Heart right ventricle (tissue), 16 donors: Measurements from ENCODE around the gene RIPK4. TPM values are rescaled to one million over a fixed set of nuclear protein-coding genes. Genes with fewer than 3 reads are reported as not detected.

ENCODE experiments used
- ATAC-seq, 8 donors: fragments of 200-7000 bp; cut with Tn5 transposase; one replicate each; pipeline ENCODE4 v1.9.1; 2020; ENCODE audit warnings: mild to moderate bottlenecking in 8 of 8, moderate library complexity in 8 of 8, moderate number of reproducible peaks in 1 of 8
- DNase-seq, 2 donors: peaks; one replicate each; pipeline ENCODE4 v3.0.0-alpha.2; 2020
- H3K27ac ChIP-seq, 10 donors: fragments of 200-600 bp; sonication (generic) in 2 of 10; one replicate each; pipeline versions ENCODE4 v1.5.0 to v1.8.0; 2020 to 2022; ENCODE audit warnings: mild to moderate bottlenecking in 3 of 10
- H3K27me3 ChIP-seq, 7 donors: fragments of 200-600 bp; one replicate each; pipeline ENCODE4 v1.8.0; 2021 to 2022; ENCODE audit warnings: mild to moderate bottlenecking in 2 of 7
- H3K36me3 ChIP-seq, 9 donors: fragments of 200-600 bp; sonication (generic) in 1 of 9; one replicate each; pipeline versions ENCODE4 v1.5.0 to v1.8.0; 2020 to 2022; ENCODE audit warnings: mild to moderate bottlenecking in 2 of 9
- H3K4me1 ChIP-seq, 9 donors: fragments of 200-600 bp; sonication (generic) in 1 of 9; one replicate each; pipeline versions ENCODE4 v1.5.0 to v1.8.0; 2020 to 2022; ENCODE audit warnings: mild to moderate bottlenecking in 4 of 9
- H3K4me3 ChIP-seq, 10 donors: fragments of 200-600 bp; sonication (generic) in 2 of 10; one replicate each; pipeline versions ENCODE4 v1.5.0 to v1.8.0; 2020 to 2022; ENCODE audit warnings: mild to moderate bottlenecking in 7 of 10, moderate library complexity in 2 of 10
- H3K9me3 ChIP-seq, 11 donors: fragments of 200-600 bp in 10 of 11; sonication (generic) in 2 of 11; one replicate each; pipeline versions ENCODE4 v1.5.0 to v1.8.0; 2013 to 2022; ENCODE audit warnings: mild to moderate bottlenecking in 2 of 11, control low read depth in 1 of 11, moderate library complexity in 1 of 11
- WGBS, 2 donors: extraction: QIAGEN DNeasy Blood & Tissue Kit; methylation state at CpG; one replicate each; pipeline ENCODE4 v1.1.7; 2013; ENCODE audit warnings: inconsistent platforms in 1 of 2; 5-methylcytosine and 5-hydroxymethylcytosine counted together
- intact Hi-C, 10 donors: fragments of 100-400 bp; cut with DNase I; formaldehyde crosslinking; loops; one replicate each; pipeline versions ENCODE4 v1.11.1 to v1.14.2; 2022
- polyA plus RNA-seq, 2 donors: library from polyadenylated mRNA; stranded (reverse); fragments of 200-250 nt; gene quantifications; one replicate each; pipeline ENCODE4 v1.2.3, GENCODE V29; 2013
- total RNA-seq, 10 donors: library from RNA; stranded (reverse); fragmentation: NEBNext Ultra II Directional in 3 of 10; extraction: Animal tissue kit (Norgen Biotek cat#: 25700) in 3 of 10; gene quantifications; one replicate each; pipeline versions ENCODE4 v1.2.1 to v1.2.4, GENCODE V29; 2021 to 2023
- TF ChIP-seq, protein P1 (sequence below), 9 donors: fragments of 200-600 bp; sonication (generic) in 2 of 9; IDR thresholded peaks; one replicate each; pipeline versions ENCODE4 v1.5.0 to v1.8.0; 2021 to 2022; ENCODE audit warnings: antibody characterized with exemption in 9 of 9, mild to moderate bottlenecking in 5 of 9, moderate library complexity in 1 of 9
- donor health status: Arrhythmogenic right ventricular cardiomyopathy.
- donor health status: ischemic (EF 13 %, LVEDD 7.1; RV severe dilation, severe dysfunction).
- donor health status: healthy with polysubstance abuse.
- donor health status: DM: no; HTN: yes; CAD: no.
- donor health status: DM: no; HTN: no; CAD: no.
- donor health status: ischemic (EF 25% LVEDD 6.9; RV normal size, moderate dysfunction).
- donor health status: ischemic (EF 25% LVEDD 5.7; RV mildly dilated, moderate dysfunction).
- donor health status: healthy.
- donor health status: DM: yes; HTN: yes; CAD: no.
- donor health status: Ischemic cardiomyopathy.
- donor health status: ischemic (EF 35%, LVEDD 5.7; RV mildly dilated, moderate dysfunction).
- donor health status: nonischemic (EF 11% LVEDD 7.7; RV severe dilation, severe dysfunction).
- donor health status: DM: yes; HTN: yes; CAD: no.
- donor health status: PGD.
- donor health status: ischemic (EF 29% LVEDD 5.4; RV normal size, mild dysfunction).
- donor health status: nonischemic (EF 23%, LVEDD 6.1; RV moderate dilation, normal function).

RIPK4 gene
- total and polyA plus RNA-seq, 12 donors, result 0.04 to 0.15 (median 0.07) TPM; not detected in 5

DNA sequence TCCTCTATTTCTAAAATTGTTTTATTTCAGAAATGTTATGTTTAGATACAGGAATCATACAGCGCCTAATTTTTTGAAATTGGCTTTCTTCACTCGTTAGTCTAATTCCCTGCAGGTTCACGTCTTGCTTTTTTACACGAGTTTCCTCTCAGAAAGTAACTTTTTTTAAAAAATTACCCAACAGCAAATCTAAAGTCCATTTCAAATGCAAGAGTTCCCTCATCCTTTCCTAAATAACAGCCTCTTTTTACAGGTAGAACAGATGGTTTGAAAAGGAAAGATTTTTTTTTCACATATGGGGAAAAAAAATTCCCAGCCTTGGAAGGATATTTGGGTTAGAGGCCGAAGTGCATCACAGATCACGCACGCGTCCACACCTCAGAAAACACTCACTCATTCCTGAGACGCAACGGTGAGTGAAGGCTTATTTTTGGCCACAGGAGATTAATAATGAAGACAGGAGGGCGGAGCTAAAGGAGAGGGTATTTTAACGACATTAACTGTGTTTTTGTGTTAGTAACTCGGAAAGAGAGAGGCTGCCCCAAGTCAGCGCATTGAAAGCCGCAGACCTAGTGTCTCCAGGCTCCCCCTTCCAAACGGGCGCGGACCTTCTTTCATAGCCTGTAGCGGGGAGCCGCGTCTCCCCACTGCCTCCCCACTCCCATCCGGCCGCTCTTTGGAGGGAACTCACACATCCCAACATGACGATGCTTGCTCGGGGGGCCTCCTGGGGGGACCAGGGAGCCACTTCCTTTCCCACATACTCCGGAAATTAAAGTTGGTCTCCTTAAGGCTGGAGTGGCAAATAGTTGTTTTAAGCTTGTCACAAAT, 969 bp upstream of the RIPK4 start:
- TF ChIP-seq, protein P1, sequence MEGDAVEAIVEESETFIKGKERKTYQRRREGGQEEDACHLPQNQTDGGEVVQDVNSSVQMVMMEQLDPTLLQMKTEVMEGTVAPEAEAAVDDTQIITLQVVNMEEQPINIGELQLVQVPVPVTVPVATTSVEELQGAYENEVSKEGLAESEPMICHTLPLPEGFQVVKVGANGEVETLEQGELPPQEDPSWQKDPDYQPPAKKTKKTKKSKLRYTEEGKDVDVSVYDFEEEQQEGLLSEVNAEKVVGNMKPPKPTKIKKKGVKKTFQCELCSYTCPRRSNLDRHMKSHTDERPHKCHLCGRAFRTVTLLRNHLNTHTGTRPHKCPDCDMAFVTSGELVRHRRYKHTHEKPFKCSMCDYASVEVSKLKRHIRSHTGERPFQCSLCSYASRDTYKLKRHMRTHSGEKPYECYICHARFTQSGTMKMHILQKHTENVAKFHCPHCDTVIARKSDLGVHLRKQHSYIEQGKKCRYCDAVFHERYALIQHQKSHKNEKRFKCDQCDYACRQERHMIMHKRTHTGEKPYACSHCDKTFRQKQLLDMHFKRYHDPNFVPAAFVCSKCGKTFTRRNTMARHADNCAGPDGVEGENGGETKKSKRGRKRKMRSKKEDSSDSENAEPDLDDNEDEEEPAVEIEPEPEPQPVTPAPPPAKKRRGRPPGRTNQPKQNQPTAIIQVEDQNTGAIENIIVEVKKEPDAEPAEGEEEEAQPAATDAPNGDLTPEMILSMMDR (IDR thresholded peaks at IDR 0.05), result no peak
- H3K27me3 ChIP-seq, result peaks cover 36 to 100% (median 100%) of the 10 kb centered on the region in 7 donors
- no peak for DNase-seq
- H3K27ac ChIP-seq, result no peak overlapping the region
- peaks cover 3 to 38% (median 26%) of the 10 kb centered on the region in 9 donors for H3K4me1 ChIP-seq
- H3K4me3 ChIP-seq, result peak overlapping the region in 5 of 10 donors; percentile 8 to 41 (median 28)
- intact Hi-C loops, result no loop called here
- ATAC-seq, result peak in 1 of 8 donors; percentile 40
- 4% methylated on average over 26 of the region's 26 CpGs for WGBS, 2 donors
- no peaks in the 10 kb centered on the region for H3K36me3 ChIP-seq
- no peaks in the 10 kb centered on the region for H3K9me3 ChIP-seq

DNA sequence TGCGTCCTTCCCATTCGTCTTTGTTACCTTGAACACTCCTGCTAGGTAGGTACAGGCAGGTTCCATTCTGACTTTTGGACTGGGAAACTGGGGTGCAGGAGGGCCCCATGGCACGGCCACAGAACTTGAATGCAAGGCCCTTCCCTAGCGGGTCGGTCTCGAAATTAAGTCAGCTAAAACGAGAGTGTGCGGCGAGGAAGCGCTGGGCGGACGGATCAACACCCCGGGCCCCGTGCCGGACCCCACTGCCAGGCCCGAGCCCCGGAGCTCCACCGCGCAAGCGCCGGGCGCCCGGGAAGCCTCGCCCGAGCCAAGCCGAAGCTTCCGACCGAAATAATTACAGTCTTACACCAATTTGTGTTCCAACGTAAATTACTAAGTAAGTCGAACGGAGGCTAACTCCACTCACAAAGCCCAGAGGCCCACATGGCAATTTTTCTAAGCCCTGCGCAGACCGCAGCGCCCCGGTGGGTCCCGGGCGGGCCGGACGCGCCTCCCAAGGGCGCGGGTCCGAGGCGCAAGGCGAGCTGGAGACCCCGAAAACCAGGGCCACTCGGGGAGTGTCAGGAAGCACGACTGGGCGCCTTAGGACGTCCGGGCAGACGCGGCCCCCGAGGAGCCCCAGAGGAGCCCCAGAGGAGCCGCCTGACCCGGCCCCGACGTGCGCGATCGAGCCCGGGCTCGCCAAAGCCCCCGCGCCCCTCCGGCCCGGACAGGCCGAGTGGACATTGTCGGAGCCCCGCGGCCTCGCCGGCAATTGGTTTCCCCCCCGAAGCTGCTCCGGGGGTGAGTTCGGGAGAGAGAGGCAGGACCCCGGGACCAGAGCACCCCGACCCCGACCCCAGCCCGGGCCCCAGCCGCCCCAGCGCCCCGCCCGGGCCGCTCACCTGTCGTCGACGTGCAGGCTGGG, 624 bp downstream of the RIPK4 start:
- Histone ChIP-seq H3K27ac (no peak overlapping the region), H3K27me3 (peaks cover 38 to 100% (median 100%) of the 10 kb centered on the region in 7 donors), H3K4me3 (peak overlapping the region in 6 of 10 donors; percentile 13 to 41 (median 24)), H3K36me3 (no peaks in the 10 kb centered on the region), H3K9me3 (no peaks in the 10 kb centered on the region), H3K4me1 (peaks cover 6 to 53% (median 35%) of the 10 kb centered on the region in 9 donors)
- WGBS, 2 donors, result 8 to 9% methylated on average over 81 to 88 of the region's 88 CpGs
- DNase-seq (no peak), ATAC-seq (no peak)
- TF ChIP-seq, protein P1 (IDR thresholded peaks at IDR 0.05), result no peak
- intact Hi-C loops, result no loop called here

DNA sequence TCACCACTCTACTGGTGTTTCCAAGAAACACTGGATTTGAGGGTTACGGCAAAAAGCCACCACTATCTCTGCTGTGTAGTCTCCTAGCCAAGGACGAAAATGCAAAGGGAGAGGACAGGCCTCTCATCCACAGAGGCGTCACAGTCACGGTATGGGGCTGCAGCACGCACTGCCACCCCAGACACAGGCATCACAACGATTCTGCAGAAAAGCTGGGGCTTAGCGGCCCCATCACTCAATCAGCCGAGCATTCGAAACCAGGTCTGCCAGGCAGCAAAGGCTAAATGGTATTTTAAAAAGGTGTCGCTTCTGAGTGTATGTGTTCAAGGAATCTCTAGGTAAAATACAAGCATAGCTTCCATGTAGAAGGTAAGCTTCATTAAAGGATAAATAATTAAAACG, 1.4 kb downstream of the RIPK4 start:
- 70 to 72% methylated on average over 11 of the region's 11 CpGs for WGBS, 2 donors
- DNase-seq, result no peak
- Histone ChIP-seq H3K36me3 (no peaks in the 10 kb centered on the region), H3K27me3 (peaks cover 41 to 100% (median 100%) of the 10 kb centered on the region in 7 donors), H3K4me1 (peaks cover 6 to 61% (median 35%) of the 10 kb centered on the region in 9 donors), H3K4me3 (no peak overlapping the region), H3K9me3 (no peaks in the 10 kb centered on the region), H3K27ac (no peak overlapping the region)
- intact Hi-C loops, result no loop called here
- ATAC-seq, result no peak
- TF ChIP-seq, protein P1 (IDR thresholded peaks at IDR 0.05), result no peak
